ENCODE results near the gene GALNT9.

Gene GALNT9

DNA sequence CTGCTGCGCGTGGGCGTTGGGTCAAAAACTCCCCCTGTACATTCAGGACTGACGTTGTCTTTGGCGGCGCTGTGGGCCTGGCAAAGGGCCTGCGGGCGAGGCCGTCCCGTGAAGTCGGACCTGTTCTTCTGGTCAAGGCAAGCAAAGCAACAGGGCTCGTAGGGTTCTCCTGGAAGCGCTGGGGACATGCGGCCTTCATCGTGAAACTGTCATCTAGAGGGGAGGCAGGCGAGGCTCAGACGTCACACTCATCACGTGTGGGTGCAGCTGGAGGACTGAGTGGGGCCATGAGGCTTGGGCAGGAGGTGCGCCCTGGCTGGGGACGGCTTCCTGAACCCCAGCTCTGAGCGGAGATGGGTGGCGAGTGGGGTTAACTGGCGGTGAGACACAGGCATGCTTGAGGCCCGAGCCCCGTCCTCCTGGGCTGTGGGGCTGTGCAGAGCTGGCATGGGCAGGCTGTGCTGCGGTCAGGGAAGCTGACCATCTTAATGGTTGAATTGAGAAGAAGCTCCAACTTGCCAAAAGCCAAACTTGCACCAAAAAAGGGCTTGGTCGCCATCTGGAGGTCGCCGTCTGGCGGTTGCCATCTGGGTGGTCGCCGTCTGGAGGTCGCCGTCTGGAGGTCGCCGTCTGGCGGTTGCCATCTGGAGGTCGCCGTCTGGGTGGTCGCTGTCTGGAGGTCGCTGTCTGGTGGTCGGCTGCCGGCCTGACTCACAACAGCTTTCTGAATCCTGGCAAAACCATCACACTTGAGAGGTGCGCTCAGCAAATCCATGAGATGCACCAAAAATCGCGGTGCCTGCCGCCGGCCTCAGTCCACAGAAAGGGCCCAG lies 119.0 kb downstream of the GALNT9 start:
- H3K27me3 ChIP-seq (ENCODE audit: control insufficient read depth, insufficient read depth, low read length) = peaks cover 5% of the 10 kb centered on the region; the same call in 1 of the 2 replicates
- H3K27ac ChIP-seq (ENCODE audit: low read length) = no peak overlapping the region
- no peak overlapping the region for H3K4me3 ChIP-seq (ENCODE audit: low read length)
- no peaks in the 10 kb centered on the region for H3K36me3 ChIP-seq (ENCODE audit: control insufficient read depth, insufficient read depth, low read length)
- H3K9me3 ChIP-seq (ENCODE audit: control insufficient read depth, insufficient read depth, low read length) = no peaks in the 10 kb centered on the region
- no peak for DNase-seq (ENCODE audit: low read depth, low spot score)
- WGBS (ENCODE audit: insufficient coverage, insufficient read length) = no CpG with 5 or more reads among the region's 48 CpGs
- H3K4me1 ChIP-seq (ENCODE audit: control insufficient read depth, insufficient read depth, low read length) = no peaks in the 10 kb centered on the region

DNA sequence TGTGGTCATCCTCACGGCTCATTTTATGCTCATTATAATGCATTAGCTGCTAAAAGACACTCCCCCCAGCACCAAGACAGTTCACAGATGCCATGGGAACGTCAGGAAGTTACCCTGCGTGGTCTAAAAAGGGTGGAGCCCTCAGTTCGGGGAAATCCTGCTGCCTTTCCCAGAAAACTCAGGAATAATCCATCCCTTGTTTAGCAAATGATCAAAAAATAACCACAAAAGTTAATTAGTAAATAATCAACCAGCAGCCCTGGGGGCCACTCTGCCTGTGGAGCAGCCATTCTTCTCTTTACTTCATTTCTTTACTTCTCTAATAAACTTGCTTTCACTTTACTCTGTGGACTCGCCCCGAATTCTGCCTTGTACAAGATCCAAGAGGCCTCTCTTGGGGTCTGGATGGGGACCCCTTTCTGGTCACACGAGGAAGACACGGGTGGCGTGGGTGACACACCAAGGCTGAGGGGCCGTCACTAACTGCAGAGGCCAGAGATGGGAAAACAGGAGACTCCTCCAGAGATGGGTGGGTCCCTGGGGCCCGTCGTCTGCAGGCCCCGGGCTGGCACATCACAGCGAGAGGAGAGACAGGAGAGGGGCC lies 119.7 kb downstream of the GALNT9 start:
- Histone ChIP-seq H3K9me3 (ENCODE audit: control insufficient read depth, insufficient read depth, low read length) (no peaks in the 10 kb centered on the region), H3K36me3 (ENCODE audit: control insufficient read depth, insufficient read depth, low read length) (no peaks in the 10 kb centered on the region), H3K4me1 (ENCODE audit: control insufficient read depth, insufficient read depth, low read length) (no peaks in the 10 kb centered on the region), H3K4me3 (ENCODE audit: low read length) (no peak overlapping the region), H3K27me3 (ENCODE audit: control insufficient read depth, insufficient read depth, low read length) (peaks cover 5% of the 10 kb centered on the region; the same call in 1 of the 2 replicates), H3K27ac (ENCODE audit: low read length) (no peak overlapping the region)
- DNase-seq (ENCODE audit: low read depth, low spot score) = no peak
- no CpG with 5 or more reads among the region's 14 CpGs for WGBS (ENCODE audit: insufficient coverage, insufficient read length)

DNA sequence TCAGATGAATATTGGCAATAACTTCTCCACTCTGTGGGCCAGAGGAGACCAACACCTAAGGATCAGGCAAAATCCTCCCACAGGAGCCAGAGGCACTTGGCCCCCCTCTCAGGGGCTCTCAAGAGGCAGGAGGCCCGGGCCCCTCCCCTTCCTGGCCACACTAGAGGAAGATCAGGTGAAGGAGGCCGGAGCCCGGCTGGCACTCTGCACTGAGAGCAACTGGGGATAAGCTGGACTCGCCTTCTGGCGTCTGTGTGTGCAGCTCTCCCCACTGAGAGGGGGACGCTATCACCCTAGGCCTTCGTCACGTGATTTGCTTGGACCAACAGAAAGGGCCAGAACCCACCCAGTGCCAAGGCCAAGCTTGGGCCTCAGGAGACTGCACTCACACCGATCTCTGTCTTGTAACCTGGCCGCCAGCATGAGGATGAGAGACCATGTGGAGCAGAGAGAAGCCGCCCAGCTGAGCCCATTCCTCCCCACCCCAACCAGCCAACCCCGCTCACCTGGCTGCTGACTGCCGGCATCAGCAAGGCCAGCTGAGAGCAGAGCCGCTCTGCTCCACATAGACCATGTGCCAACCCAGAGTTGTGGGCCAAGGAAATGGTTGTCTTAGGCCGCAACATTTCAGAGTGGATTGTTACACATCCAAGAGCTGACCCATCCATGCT lies 121.1 kb downstream of the GALNT9 start:
- Histone ChIP-seq H3K27me3 (ENCODE audit: control insufficient read depth, insufficient read depth, low read length) (peaks cover 10% of the 10 kb centered on the region; the same call in 1 of the 2 replicates), H3K4me1 (ENCODE audit: control insufficient read depth, insufficient read depth, low read length) (no peaks in the 10 kb centered on the region), H3K4me3 (ENCODE audit: low read length) (no peak overlapping the region), H3K36me3 (ENCODE audit: control insufficient read depth, insufficient read depth, low read length) (no peaks in the 10 kb centered on the region), H3K9me3 (ENCODE audit: control insufficient read depth, insufficient read depth, low read length) (no peaks in the 10 kb centered on the region), H3K27ac (ENCODE audit: low read length) (no peak overlapping the region)
- WGBS (ENCODE audit: insufficient coverage, insufficient read length) = no CpG with 5 or more reads among the region's 15 CpGs
- DNase-seq (ENCODE audit: low read depth, low spot score) = no peak

DNA sequence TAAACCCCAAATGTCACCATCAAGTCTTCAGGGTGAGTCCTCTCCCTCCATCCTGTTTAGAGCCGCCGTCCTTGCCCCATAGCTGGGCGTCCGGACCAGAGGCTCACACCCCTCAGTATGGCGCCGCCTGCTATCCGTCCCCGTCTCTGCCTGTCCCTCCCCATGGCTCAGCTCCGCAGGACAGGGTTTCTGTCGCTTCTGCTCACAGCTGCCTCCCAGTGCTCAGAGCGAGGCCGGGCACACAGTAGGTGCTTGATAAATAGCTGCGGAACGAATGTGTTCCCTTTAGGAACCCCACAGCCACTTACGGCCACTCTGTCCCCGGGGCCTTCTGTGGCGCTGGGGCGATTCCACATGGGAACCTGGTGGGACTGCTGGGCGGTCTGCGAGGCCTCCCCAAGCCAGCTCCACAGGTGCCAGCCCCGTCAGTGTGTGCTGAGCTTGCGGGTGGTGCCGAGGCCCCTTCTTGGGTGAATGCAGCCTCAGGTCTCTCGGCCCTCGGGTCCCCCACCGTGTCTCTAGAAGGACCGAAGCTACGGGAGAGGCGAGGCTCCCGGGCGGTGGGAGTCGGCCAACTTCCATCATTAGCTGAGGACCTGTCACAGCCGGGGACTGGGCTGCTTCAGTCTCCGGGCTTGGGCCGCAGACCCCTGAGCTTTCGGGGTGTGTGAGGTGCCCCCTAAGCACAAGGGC lies 122.2 kb downstream of the GALNT9 start:
- Histone ChIP-seq H3K9me3 (ENCODE audit: control insufficient read depth, insufficient read depth, low read length) (no peaks in the 10 kb centered on the region), H3K4me1 (ENCODE audit: control insufficient read depth, insufficient read depth, low read length) (no peaks in the 10 kb centered on the region), H3K27ac (ENCODE audit: low read length) (no peak overlapping the region), H3K36me3 (ENCODE audit: control insufficient read depth, insufficient read depth, low read length) (no peaks in the 10 kb centered on the region), H3K27me3 (ENCODE audit: control insufficient read depth, insufficient read depth, low read length) (peaks cover 10% of the 10 kb centered on the region; the same call in 1 of the 2 replicates), H3K4me3 (ENCODE audit: low read length) (no peak overlapping the region)
- DNase-seq (ENCODE audit: low read depth, low spot score) = no peak
- no CpG with 5 or more reads among the region's 36 CpGs for WGBS (ENCODE audit: insufficient coverage, insufficient read length)

GRCh38 chr12:132206046-132206434 lies 123.3 kb downstream of the GALNT9 start:
- no peak for DNase-seq (ENCODE audit: low read depth, low spot score)
- Histone ChIP-seq H3K27me3 (ENCODE audit: control insufficient read depth, insufficient read depth, low read length) (peaks cover 10% of the 10 kb centered on the region; the same call in 1 of the 2 replicates), H3K9me3 (ENCODE audit: control insufficient read depth, insufficient read depth, low read length) (no peaks in the 10 kb centered on the region), H3K4me3 (ENCODE audit: low read length) (no peak overlapping the region), H3K4me1 (ENCODE audit: control insufficient read depth, insufficient read depth, low read length) (no peaks in the 10 kb centered on the region), H3K27ac (ENCODE audit: low read length) (no peak overlapping the region), H3K36me3 (ENCODE audit: control insufficient read depth, insufficient read depth, low read length) (no peaks in the 10 kb centered on the region)
- no CpG with 5 or more reads among the region's 14 CpGs for WGBS (ENCODE audit: insufficient coverage, insufficient read length)

GRCh38 chr12:132205271-132206045 lies 123.9 kb downstream of the GALNT9 start:
- no peaks in the 10 kb centered on the region for H3K4me1 ChIP-seq (ENCODE audit: control insufficient read depth, insufficient read depth, low read length)
- no peaks in the 10 kb centered on the region for H3K9me3 ChIP-seq (ENCODE audit: control insufficient read depth, insufficient read depth, low read length)
- H3K4me3 ChIP-seq (ENCODE audit: low read length) = no peak overlapping the region; the same call in 1 of the 2 replicates
- no peak overlapping the region for H3K27ac ChIP-seq (ENCODE audit: low read length)
- H3K36me3 ChIP-seq (ENCODE audit: control insufficient read depth, insufficient read depth, low read length) = no peaks in the 10 kb centered on the region
- WGBS (ENCODE audit: insufficient coverage, insufficient read length) = no CpG with 5 or more reads among the region's 53 CpGs
- peaks cover 10% of the 10 kb centered on the region; the same call in 1 of the 2 replicates for H3K27me3 ChIP-seq (ENCODE audit: control insufficient read depth, insufficient read depth, low read length)
- no peak for DNase-seq (ENCODE audit: low read depth, low spot score)

- H3K4me3 ChIP-seq (ENCODE audit: low read length) = no peak overlapping the region
- no peak overlapping the region for H3K27ac ChIP-seq (ENCODE audit: low read length)
- no peaks in the 10 kb centered on the region for H3K9me3 ChIP-seq (ENCODE audit: control insufficient read depth, insufficient read depth, low read length)
- H3K27me3 ChIP-seq (ENCODE audit: control insufficient read depth, insufficient read depth, low read length) = peaks cover 10% of the 10 kb centered on the region; the same call in 1 of the 2 replicates
- DNase-seq (ENCODE audit: low read depth, low spot score) = no peak
- no peaks in the 10 kb centered on the region for H3K4me1 ChIP-seq (ENCODE audit: control insufficient read depth, insufficient read depth, low read length)
- H3K36me3 ChIP-seq (ENCODE audit: control insufficient read depth, insufficient read depth, low read length) = no peaks in the 10 kb centered on the region
- WGBS (ENCODE audit: insufficient coverage, insufficient read length) = no CpG with 5 or more reads among the region's 20 CpGs
Observed at GRCh38 chr12:132204793-132205270, 124.6 kb downstream of the GALNT9 start.

- Histone ChIP-seq H3K4me3 (ENCODE audit: low read length) (no peak overlapping the region), H3K4me1 (ENCODE audit: control insufficient read depth, insufficient read depth, low read length) (no peaks in the 10 kb centered on the region), H3K36me3 (ENCODE audit: control insufficient read depth, insufficient read depth, low read length) (no peaks in the 10 kb centered on the region), H3K27ac (ENCODE audit: low read length) (no peak overlapping the region), H3K27me3 (ENCODE audit: control insufficient read depth, insufficient read depth, low read length) (peaks cover 10% of the 10 kb centered on the region; the same call in 1 of the 2 replicates), H3K9me3 (ENCODE audit: control insufficient read depth, insufficient read depth, low read length) (no peaks in the 10 kb centered on the region)
- no CpG with 5 or more reads among the region's 33 CpGs for WGBS (ENCODE audit: insufficient coverage, insufficient read length)
- no peak for DNase-seq (ENCODE audit: low read depth, low spot score)
Observed at GRCh38 chr12:132204063-132204792, 125.2 kb downstream of the GALNT9 start.

Data from iPS DF 6.9 (cell line).